Measurements from ENCODE around the gene MPHOSPH10. TPM values are rescaled to one million over a fixed set of nuclear protein-coding genes. Genes with fewer than 3 reads are reported as not detected.
"Not testable (repeated sequence)": the region's sequence is repeated elsewhere in the genome, so short reads cannot be mapped to it uniquely, and the experiment has no call there.

MPHOSPH10 gene
- total and polyA plus RNA-seq, 2 of the 13 experiments (the other 11 are each of a cell fraction or from before 2014, with no cell fraction given) = 37.8 to 137 TPM

- no peak for FAIRE-seq
- ChIA-PET POLR2A (no interaction called here), CTCF (ENCODE audit: low intra/inter-chr PET ratio, low total read pairs) (no interaction called here)
These were observed 50.9 kb downstream of the MPHOSPH10 start for GRCh38 chr2:71181316-71181715.

GRCh38 chr2:71183306-71184115 lies 53.1 kb downstream of the MPHOSPH10 start:
- H3K27me3 ChIP-seq (ENCODE audit: control insufficient read depth in 1 of 2, insufficient read depth in 2 of 2, low read length in 2 of 2); H3K4me1 ChIP-seq (ENCODE audit: insufficient read depth, low read length); H2AFZ ChIP-seq (ENCODE audit: low read length); H3K4me3 ChIP-seq (replicated peaks in 1 of 3; ENCODE audit: insufficient read depth in 1 of 3, low read depth in 2 of 3, low read length in 3 of 3); intact Hi-C loops (cut with micrococcal nuclease; ENCODE audit: unreplicated experiment); CTCF ChIA-PET (ENCODE audit: low intra/inter-chr PET ratio, low total read pairs); DNase-seq (ENCODE audit: low spot score); POLR2A ChIA-PET; in situ Hi-C loops (cut with HindIII; ENCODE audit: extremely low pct_ligation_motif_present, low pct_unique_long_range_greater_than_20kb); H4K20me1 ChIP-seq (ENCODE audit: insufficient read depth, low read length); H3K9ac ChIP-seq (ENCODE audit: insufficient read depth, low read depth, low read length); BruUV-seq (replicated peaks); H3K79me2 ChIP-seq (ENCODE audit: insufficient read depth, low read length); ATAC-seq; H3K27ac ChIP-seq (ENCODE audit: extremely low read length, insufficient read depth, low read length); H3K36me3 ChIP-seq (replicated peaks in 1 of 2; ENCODE audit: control insufficient read depth in 1 of 2, insufficient read depth in 2 of 2, low read length in 2 of 2); H3K9me3 ChIP-seq (ENCODE audit: low read length); H3K4me2 ChIP-seq (ENCODE audit: low read depth, low read length): not testable (repeated sequence)
- 3% methylated on average over 2 of the region's 5 CpGs for WGBS (ENCODE audit: low lambda C conversion rate)
- peak; percentile 64 for FAIRE-seq

More at GRCh38 chr2:71181316-71181715, 50.9 kb downstream of the MPHOSPH10 start:
- H3K4me1 ChIP-seq (ENCODE audit: insufficient read depth, low read length) = no peaks in the 10 kb centered on the region
- intact Hi-C loops (cut with micrococcal nuclease; ENCODE audit: unreplicated experiment) (no loop called here), in situ Hi-C loops (cut with HindIII; ENCODE audit: extremely low pct_ligation_motif_present, low pct_unique_long_range_greater_than_20kb) (no loop called here)
- no peak for ATAC-seq
- no TSS peak for BruUV-seq (replicated peaks)
- H4K20me1 ChIP-seq (ENCODE audit: insufficient read depth, low read length) = no peaks in the 10 kb centered on the region
- no peaks in the 10 kb centered on the region for H3K36me3 ChIP-seq (replicated peaks in 1 of 2; ENCODE audit: control insufficient read depth in 1 of 2, insufficient read depth in 2 of 2, low read length in 2 of 2)
- H3K79me2 ChIP-seq (ENCODE audit: insufficient read depth, low read length) = no peaks in the 10 kb centered on the region
- H3K9me3 ChIP-seq (ENCODE audit: low read length) = no peaks in the 10 kb centered on the region
- peak; percentile 18 for DNase-seq (ENCODE audit: low spot score)
- H2AFZ ChIP-seq (ENCODE audit: low read length) = no peak overlapping the region
- TF ChIP-seq TRIM22 (IDR thresholded peaks at IDR 0.05) (no peak), ZNF576 (CRISPR knock-in tag; IDR thresholded peaks at IDR 0.05) (no peak), TOE1 (CRISPR knock-in tag; IDR thresholded peaks at IDR 0.05) (no peak)
- H3K9ac ChIP-seq (ENCODE audit: insufficient read depth, low read depth, low read length) = no peak overlapping the region
- no peak overlapping the region for H3K4me3 ChIP-seq (replicated peaks in 1 of 3; ENCODE audit: insufficient read depth in 1 of 3, low read depth in 2 of 3, low read length in 3 of 3)
- peaks cover 2 to 18% of the 10 kb centered on the region in 2 experiments; a peak in 2 of 5 replicates for H3K27me3 ChIP-seq (ENCODE audit: control insufficient read depth in 1 of 2, insufficient read depth in 2 of 2, low read length in 2 of 2)
- WGBS (ENCODE audit: low lambda C conversion rate) = 4% methylated on average over 2 of the region's 2 CpGs
- H3K27ac ChIP-seq (ENCODE audit: extremely low read length, insufficient read depth, low read length) = no peak overlapping the region
- H3K4me2 ChIP-seq (ENCODE audit: low read depth, low read length) = no peak overlapping the region
